ENCODE results near the gene ENHO.
"Not testable (repeated sequence)": the region's sequence is repeated elsewhere in the genome, so short reads cannot be mapped to it uniquely, and the experiment has no call there.

ENHO gene

GRCh38 chr9:34505370-34506120 is 17.2 kb downstream of the ENHO start:
- no peak for DNase-seq

- no peak for DNase-seq
Measured at GRCh38 chr9:34503406-34503805, 19.4 kb downstream of the ENHO start.

GRCh38 chr9:34502891-34503290 is 19.9 kb downstream of the ENHO start:
- DNase-seq: no peak

GRCh38 chr9:34502471-34502870 is 20.3 kb downstream of the ENHO start:
- DNase-seq: no peak

- DNase-seq: peak; percentile 54
Measured at GRCh38 chr9:34501889-34502425, 20.8 kb downstream of the ENHO start.

- no peak for DNase-seq
Measured at GRCh38 chr9:34501372-34501771, 21.4 kb downstream of the ENHO start.

GRCh38 chr9:34500623-34501267 is 22.0 kb downstream of the ENHO start:
- DNase-seq: peak; percentile 26

GRCh38 chr9:34499076-34499475 is 23.7 kb downstream of the ENHO start:
- no peak for DNase-seq

GRCh38 chr9:34498553-34498952 is 24.2 kb downstream of the ENHO start:
- no peak for DNase-seq

- peak; percentile 57 for DNase-seq
Measured at GRCh38 chr9:34496149-34496712, 26.6 kb downstream of the ENHO start.

GRCh38 chr9:34493972-34494535 is 28.7 kb downstream of the ENHO start:
- DNase-seq: peak; percentile 42

GRCh38 chr9:34492051-34492450 is 30.7 kb downstream of the ENHO start:
- DNase-seq: no peak

GRCh38 chr9:34491596-34491995 is 31.2 kb downstream of the ENHO start:
- DNase-seq: no peak

GRCh38 chr9:34490760-34491159 is 32.0 kb downstream of the ENHO start:
- DNase-seq: no peak

GRCh38 chr9:34490360-34490759 is 32.4 kb downstream of the ENHO start:
- no peak for DNase-seq

- DNase-seq: no peak
Measured at GRCh38 chr9:34486572-34486971, 36.2 kb downstream of the ENHO start.

- no peak for DNase-seq
Measured at GRCh38 chr9:34485822-34486221, 37.0 kb downstream of the ENHO start.

- DNase-seq: no peak
Measured at GRCh38 chr9:34484678-34485077, 38.1 kb downstream of the ENHO start.

- DNase-seq: not testable (repeated sequence)
Measured at GRCh38 chr9:34482746-34483145, 40.0 kb downstream of the ENHO start.

- not testable (repeated sequence) for DNase-seq
Measured at GRCh38 chr9:34481620-34482019, 41.2 kb downstream of the ENHO start.

- no peak for DNase-seq
Measured at GRCh38 chr9:34479431-34479866, 43.3 kb downstream of the ENHO start.

- no peak for DNase-seq
Measured at GRCh38 chr9:34477541-34477940, 45.2 kb downstream of the ENHO start.

- DNase-seq: no peak
Measured at GRCh38 chr9:34475097-34475496, 47.7 kb downstream of the ENHO start.
